ENCODE data around the gene SCN11A. TPM values are rescaled to one million over a fixed set of nuclear protein-coding genes. Genes with fewer than 3 reads are reported as not detected.
"Not testable (repeated sequence)": the region's sequence is repeated elsewhere in the genome, so short reads cannot be mapped to it uniquely, and the experiment has no call there.

The SCN11A gene
- total RNA-seq, 1 experiment from 2014 or later: not detected

DNA sequence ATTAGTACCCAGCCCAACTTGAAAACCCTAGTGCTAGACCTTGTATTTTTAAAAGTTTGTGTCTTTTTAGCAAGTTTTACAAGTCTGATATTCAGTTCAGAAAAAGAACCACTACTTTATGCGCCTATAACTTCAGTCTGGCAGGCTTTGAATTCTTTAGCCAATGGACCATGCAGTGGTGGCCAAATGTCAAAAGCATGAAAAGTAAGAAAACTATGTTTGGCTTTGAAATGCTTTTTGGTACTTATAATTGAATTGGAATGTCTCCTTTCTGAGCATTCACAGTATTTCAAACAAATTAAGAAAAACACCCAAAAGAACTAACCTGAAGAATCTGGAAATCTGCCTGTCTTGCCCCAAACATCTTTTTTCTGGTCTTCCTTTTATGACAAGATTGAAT, 12.9 kb upstream of the SCN11A start:
- no peak overlapping the region for H3K27ac Mint-ChIP-seq (ENCODE audit: low read depth, unreplicated experiment)
- no peak for DNase-seq (ENCODE audit: unreplicated experiment)
- peaks cover 22% of the 10 kb centered on the region for H3K36me3 Mint-ChIP-seq (ENCODE audit: insufficient read depth, unreplicated experiment)
- intact Hi-C loops (cut with micrococcal nuclease): no loop called here
- POLR2A ChIA-PET: interaction anchor here (1.2 kb wide), 1 partner anchor 12 kb away, joined by 3 read pairs; no protein-coding TSS in a partner anchor
- peaks cover 5% of the 10 kb centered on the region for H3K4me1 Mint-ChIP-seq (ENCODE audit: insufficient read depth, unreplicated experiment)
- TF ChIP-seq, protein P1, sequence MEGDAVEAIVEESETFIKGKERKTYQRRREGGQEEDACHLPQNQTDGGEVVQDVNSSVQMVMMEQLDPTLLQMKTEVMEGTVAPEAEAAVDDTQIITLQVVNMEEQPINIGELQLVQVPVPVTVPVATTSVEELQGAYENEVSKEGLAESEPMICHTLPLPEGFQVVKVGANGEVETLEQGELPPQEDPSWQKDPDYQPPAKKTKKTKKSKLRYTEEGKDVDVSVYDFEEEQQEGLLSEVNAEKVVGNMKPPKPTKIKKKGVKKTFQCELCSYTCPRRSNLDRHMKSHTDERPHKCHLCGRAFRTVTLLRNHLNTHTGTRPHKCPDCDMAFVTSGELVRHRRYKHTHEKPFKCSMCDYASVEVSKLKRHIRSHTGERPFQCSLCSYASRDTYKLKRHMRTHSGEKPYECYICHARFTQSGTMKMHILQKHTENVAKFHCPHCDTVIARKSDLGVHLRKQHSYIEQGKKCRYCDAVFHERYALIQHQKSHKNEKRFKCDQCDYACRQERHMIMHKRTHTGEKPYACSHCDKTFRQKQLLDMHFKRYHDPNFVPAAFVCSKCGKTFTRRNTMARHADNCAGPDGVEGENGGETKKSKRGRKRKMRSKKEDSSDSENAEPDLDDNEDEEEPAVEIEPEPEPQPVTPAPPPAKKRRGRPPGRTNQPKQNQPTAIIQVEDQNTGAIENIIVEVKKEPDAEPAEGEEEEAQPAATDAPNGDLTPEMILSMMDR (IDR thresholded peaks at IDR 0.05; ENCODE audit: unreplicated experiment): no peak
- CTCF ChIA-PET: interaction anchor here (0.6 to 1.4 kb wide), 3 partner anchors 14 to 228 kb away, joined by 3 to 5 read pairs (median 5); no protein-coding TSS in a partner anchor
- H3K4me3 Mint-ChIP-seq (ENCODE audit: unreplicated experiment): no peak overlapping the region
- no TSS peak for BruUV-seq (replicated peaks)
- H3K27me3 Mint-ChIP-seq (ENCODE audit: insufficient read depth, unreplicated experiment): no peaks in the 10 kb centered on the region
- no peaks in the 10 kb centered on the region for H3K9me3 Mint-ChIP-seq (ENCODE audit: unreplicated experiment)

DNA sequence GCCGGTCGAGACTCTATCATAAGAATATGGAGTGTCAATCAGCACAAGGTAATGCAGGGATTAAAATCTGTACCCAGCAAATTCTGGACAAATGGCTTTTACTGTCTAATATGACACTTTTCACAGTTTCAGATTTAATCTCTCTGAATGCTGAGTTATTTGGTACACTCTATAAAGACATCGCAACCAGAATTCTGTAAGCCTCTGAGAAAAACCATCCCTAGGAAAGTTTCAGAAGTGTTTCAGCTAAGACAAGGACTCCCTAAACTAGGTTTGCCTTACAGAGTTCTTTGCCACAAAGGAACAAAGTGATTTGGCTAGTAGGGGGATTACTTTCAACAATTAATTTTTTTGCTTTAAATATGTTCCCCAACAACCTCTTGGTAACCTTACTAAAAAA, 11.4 kb upstream of the SCN11A start:
- Mint-ChIP-seq H3K36me3 (ENCODE audit: insufficient read depth, unreplicated experiment) (peaks cover 20% of the 10 kb centered on the region), H3K27me3 (ENCODE audit: insufficient read depth, unreplicated experiment) (no peaks in the 10 kb centered on the region), H3K9me3 (ENCODE audit: unreplicated experiment) (no peaks in the 10 kb centered on the region), H3K27ac (ENCODE audit: low read depth, unreplicated experiment) (no peak overlapping the region), H3K4me1 (ENCODE audit: insufficient read depth, unreplicated experiment) (peaks cover 5% of the 10 kb centered on the region), H3K4me3 (ENCODE audit: unreplicated experiment) (no peak overlapping the region)
- intact Hi-C loops (cut with micrococcal nuclease): no loop called here
- ChIA-PET CTCF (interaction anchor here (1.1 kb wide), 1 partner anchor 226 kb away, joined by 3 read pairs; no protein-coding TSS in a partner anchor), POLR2A (no interaction called here)
- DNase-seq (ENCODE audit: unreplicated experiment): no peak
- TF ChIP-seq, protein P1 (IDR thresholded peaks at IDR 0.05; ENCODE audit: unreplicated experiment): no peak
- no TSS peak for BruUV-seq (replicated peaks)

DNA sequence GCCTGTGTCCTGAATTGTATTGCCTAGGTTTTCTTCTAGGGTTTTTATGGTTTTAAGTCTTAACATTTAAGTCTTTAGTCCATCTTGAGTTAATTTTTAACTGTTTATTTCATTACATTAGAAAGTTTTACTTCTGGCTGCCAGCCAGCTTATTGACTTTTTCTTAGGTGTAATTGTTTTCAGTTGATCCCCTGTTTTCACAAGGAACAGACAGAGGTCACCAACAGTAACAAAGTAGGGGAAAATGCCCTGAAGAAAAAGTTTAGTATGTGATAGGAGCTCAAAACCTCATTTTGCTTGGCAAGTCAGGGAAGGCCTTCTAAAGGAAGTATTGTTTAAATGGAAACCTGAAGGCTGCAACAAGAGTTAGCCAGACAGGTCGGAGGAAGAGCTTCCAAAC, 10.4 kb upstream of the SCN11A start:
- POLR2A ChIA-PET: interaction anchor here (0.9 kb wide), 1 partner anchor 9 kb away, joined by 3 read pairs; no protein-coding TSS in a partner anchor
- no peak overlapping the region for H3K27ac Mint-ChIP-seq (ENCODE audit: low read depth, unreplicated experiment)
- CTCF ChIA-PET: interaction anchor here (0.6 to 1.1 kb wide), 2 partner anchors 227 to 785 kb away, joined by 3 read pairs; no protein-coding TSS in a partner anchor

DNA sequence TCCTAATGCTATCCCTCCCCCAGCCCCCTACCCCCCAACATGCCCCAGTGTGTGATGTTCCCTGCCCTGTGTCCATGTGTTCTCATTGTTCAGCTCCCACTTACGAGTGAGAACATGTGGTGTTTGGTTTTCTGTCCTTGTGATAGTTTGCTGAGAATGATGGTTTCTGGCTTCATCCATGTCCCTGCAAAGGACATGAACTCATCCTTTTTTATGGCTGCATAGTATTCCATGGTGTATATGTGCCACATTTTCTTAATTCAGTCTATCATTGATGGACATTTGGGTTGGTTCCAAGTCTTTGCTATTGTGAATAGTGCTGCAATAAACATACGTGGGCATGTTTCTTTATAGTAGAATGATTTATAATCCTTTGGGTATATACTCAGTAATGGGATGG, 9.5 kb upstream of the SCN11A start:
- H3K27ac Mint-ChIP-seq (ENCODE audit: low read depth, unreplicated experiment): not testable (repeated sequence)

More for the DNA sequence above, 10.4 kb upstream of the SCN11A start:
- no peaks in the 10 kb centered on the region for H3K4me1 Mint-ChIP-seq (ENCODE audit: insufficient read depth, unreplicated experiment)
- peaks cover 10% of the 10 kb centered on the region for H3K36me3 Mint-ChIP-seq (ENCODE audit: insufficient read depth, unreplicated experiment)
- H3K9me3 Mint-ChIP-seq (ENCODE audit: unreplicated experiment): no peaks in the 10 kb centered on the region
- BruUV-seq (replicated peaks): no TSS peak
- H3K4me3 Mint-ChIP-seq (ENCODE audit: unreplicated experiment): no peak overlapping the region
- intact Hi-C loops (cut with micrococcal nuclease): no loop called here
- no peak for DNase-seq (ENCODE audit: unreplicated experiment)
- TF ChIP-seq, protein P1 (IDR thresholded peaks at IDR 0.05; ENCODE audit: unreplicated experiment): no peak
- no peaks in the 10 kb centered on the region for H3K27me3 Mint-ChIP-seq (ENCODE audit: insufficient read depth, unreplicated experiment)

More for the DNA sequence above, 9.5 kb upstream of the SCN11A start:
- intact Hi-C loops (cut with micrococcal nuclease); CTCF ChIA-PET; H3K27me3 Mint-ChIP-seq (ENCODE audit: insufficient read depth, unreplicated experiment); DNase-seq (ENCODE audit: unreplicated experiment); H3K9me3 Mint-ChIP-seq (ENCODE audit: unreplicated experiment); H3K4me3 Mint-ChIP-seq (ENCODE audit: unreplicated experiment); H3K4me1 Mint-ChIP-seq (ENCODE audit: insufficient read depth, unreplicated experiment); POLR2A ChIA-PET; BruUV-seq (replicated peaks); H3K36me3 Mint-ChIP-seq (ENCODE audit: insufficient read depth, unreplicated experiment): not testable (repeated sequence)

Measured in MCF 10A (cell line).